SK-N-SH treated with all-trans-retinoic acid at 6 μM for 48 hours (cell line): ENCODE results near the gene LIG1.

Source experiments
- ATAC-seq: fragments of 200-7000 bp; cut with Tn5 transposase; 3 replicates; pipeline ENCODE4 v1.9.1; 2020; ENCODE audit warnings: mild to moderate bottlenecking, moderate library complexity
- ARNTL ChIP-seq: fragments of 450-650 bp; formaldehyde crosslinking; IDR thresholded peaks from 2 replicates; pipeline ENCODE4 v1.5.0; 2020; ENCODE audit warnings: low read depth, mild to moderate bottlenecking, moderate library complexity, borderline replicate concordance
- BACH2 ChIP-seq: fragments of 250-450 bp; sonication (Bioruptor Pico); IDR thresholded peaks from 2 replicates; pipeline ENCODE4 v1.9.0; 2021; ENCODE audit warnings: mild to moderate bottlenecking, borderline replicate concordance
- CSDC2 ChIP-seq: fragments of 250-450 bp; sonication (Bioruptor Pico); IDR thresholded peaks from 2 replicates; pipeline ENCODE4 v1.5.0; 2020; ENCODE audit warnings: mild to moderate bottlenecking, moderate library complexity
- ESRRG ChIP-seq: fragments of 250-450 bp; sonication (Bioruptor Pico); IDR thresholded peaks from 2 replicates; pipeline ENCODE4 v1.6.1; 2021; ENCODE audit warnings: mild to moderate bottlenecking
- GLIS3 ChIP-seq: fragments of 250-450 bp; sonication (Bioruptor Pico); IDR thresholded peaks from 2 replicates; pipeline ENCODE4 v1.5.0; 2020; ENCODE audit warnings: mild to moderate bottlenecking, moderate library complexity
- ISL1 ChIP-seq: fragments of 250-450 bp; sonication (Bioruptor Pico); IDR thresholded peaks from 2 replicates; pipeline ENCODE4 v2.1.2; 2022; ENCODE audit warnings: mild to moderate bottlenecking, moderate library complexity
- OSR1 ChIP-seq: fragments of 250-450 bp; sonication (Bioruptor Pico); IDR thresholded peaks from 2 replicates; pipeline ENCODE4 v1.8.0; 2022; ENCODE audit warnings: moderate library complexity, mild to moderate bottlenecking, inconsistent platforms
- PPARA ChIP-seq: fragments of 250-450 bp; sonication (Bioruptor Pico); IDR thresholded peaks from 2 replicates; pipeline ENCODE4 v1.5.0; 2020; ENCODE audit warnings: mild to moderate bottlenecking, borderline replicate concordance
- RARB ChIP-seq: fragments of 250-450 bp; sonication (Bioruptor Pico); IDR thresholded peaks from 2 replicates; pipeline ENCODE4 v1.8.0; 2021; ENCODE audit warnings: mild to moderate bottlenecking, moderate library complexity
- SNAI2 ChIP-seq: fragments of 250-450 bp; sonication (Bioruptor Pico); IDR thresholded peaks from 2 replicates; pipeline ENCODE4 v1.5.0; 2020; ENCODE audit warnings: mild to moderate bottlenecking, moderate library complexity
- TCF4 ChIP-seq: fragments of 250-450 bp; sonication (Bioruptor Pico); IDR thresholded peaks from 2 replicates; pipeline ENCODE4 v1.8.0; 2021; ENCODE audit warnings: mild to moderate bottlenecking, moderate library complexity, borderline replicate concordance
- TOX ChIP-seq: fragments of 250-450 bp; sonication (Bioruptor Pico); IDR thresholded peaks from 2 replicates; pipeline ENCODE4 v1.8.0; 2021; ENCODE audit warnings: mild to moderate bottlenecking, moderate library complexity, borderline replicate concordance
- ZC3H10 ChIP-seq: fragments of 250-450 bp; sonication (Bioruptor Pico); IDR thresholded peaks from 2 replicates; pipeline ENCODE4 v1.5.1; 2021; ENCODE audit warnings: mild to moderate bottlenecking, moderate library complexity
- ZFP3 ChIP-seq: fragments of 250-450 bp; sonication (Bioruptor Pico); IDR thresholded peaks from 2 replicates; pipeline ENCODE4 v1.5.0; 2020; ENCODE audit warnings: mild to moderate bottlenecking, moderate library complexity
- ZFP30 ChIP-seq: fragments of 450-650 bp; formaldehyde crosslinking; IDR thresholded peaks from 2 replicates; pipeline ENCODE4 v1.5.0; 2022; ENCODE audit warnings: mild to moderate bottlenecking, moderate library complexity
- ZNF565 ChIP-seq: fragments of 450-650 bp; formaldehyde crosslinking; conservative IDR thresholded peaks from 2 replicates; pipeline ENCODE4 v1.5.0; 2020; ENCODE audit warnings: low read depth, mild to moderate bottlenecking, moderate library complexity
- ZNF8 ChIP-seq: fragments of 450-650 bp; formaldehyde crosslinking; IDR thresholded peaks from 2 replicates; pipeline ENCODE4 v1.5.0; 2020; ENCODE audit warnings: mild to moderate bottlenecking, moderate library complexity
- TF ChIP-seq, protein P1 (sequence below): fragments of 250-450 bp; sonication (Bioruptor Pico); IDR thresholded peaks from 2 replicates; pipeline ENCODE4 v1.8.0; 2021; ENCODE audit warnings: low read depth, mild to moderate bottlenecking, moderate library complexity, borderline replicate concordance
- TF ChIP-seq, protein P2 (sequence below): fragments of 250-450 bp; sonication (Bioruptor Pico); IDR thresholded peaks from 2 replicates; pipeline ENCODE4 v1.8.0; 2020; ENCODE audit warnings: mild to moderate bottlenecking, moderate library complexity, borderline replicate concordance
- TF ChIP-seq, protein P3 (sequence below): fragments of 250-450 bp; sonication (Bioruptor Pico); IDR thresholded peaks from 2 replicates; pipeline ENCODE4 v1.5.1; 2020; ENCODE audit warnings: low read depth, mild to moderate bottlenecking, moderate library complexity
- TF ChIP-seq, protein P4 (sequence below): fragments of 250-450 bp; sonication (Bioruptor Pico); IDR thresholded peaks from 2 replicates; pipeline ENCODE4 v1.5.1; 2021; ENCODE audit warnings: mild to moderate bottlenecking, moderate library complexity

Gene LIG1

DNA sequence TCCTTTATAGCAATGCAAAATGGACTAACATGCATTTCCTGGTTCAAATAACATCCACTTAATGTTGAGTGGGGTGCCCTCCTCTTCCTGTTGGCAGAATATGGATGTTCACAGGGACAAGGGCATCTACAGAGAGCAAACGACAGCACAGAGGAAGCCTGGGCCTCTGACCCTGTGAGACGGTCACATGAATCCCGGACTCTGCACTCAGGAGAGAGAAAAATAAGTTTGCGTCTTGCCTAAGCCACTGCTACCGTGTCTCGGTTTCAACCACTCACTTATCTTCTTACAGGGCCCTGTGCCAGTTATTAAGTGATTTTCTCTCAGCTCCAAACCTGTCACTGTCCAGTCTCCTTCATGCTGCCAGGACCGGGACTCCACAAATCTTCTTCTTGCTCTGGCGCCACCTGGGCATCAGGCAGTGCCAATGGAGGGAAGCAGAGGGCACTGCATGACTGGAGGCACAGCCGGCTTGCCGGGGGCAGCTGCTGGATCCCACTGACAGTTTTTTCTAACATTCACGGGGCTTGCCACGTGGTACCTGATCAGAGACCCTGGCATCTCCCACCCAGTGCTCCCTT lies 11.8 kb downstream of the LIG1 start:
- no peak for ATAC-seq
- TF ChIP-seq ESRRG (CRISPR knock-in tag) (no peak), ZNF565 (CRISPR knock-in tag) (no peak), ZC3H10 (CRISPR knock-in tag) (no peak), ZFP30 (no peak), SNAI2 (CRISPR knock-in tag) (no peak), RARB (CRISPR knock-in tag) (no peak), ZFP3 (CRISPR knock-in tag) (no peak), PPARA (CRISPR knock-in tag) (no peak), CSDC2 (CRISPR knock-in tag) (no peak), TCF4 (CRISPR knock-in tag) (no peak), BACH2 (CRISPR knock-in tag) (no peak), ARNTL (CRISPR knock-in tag) (no peak), ISL1 (CRISPR knock-in tag) (no peak), GLIS3 (CRISPR knock-in tag) (no peak)
- TF ChIP-seq, protein P1, sequence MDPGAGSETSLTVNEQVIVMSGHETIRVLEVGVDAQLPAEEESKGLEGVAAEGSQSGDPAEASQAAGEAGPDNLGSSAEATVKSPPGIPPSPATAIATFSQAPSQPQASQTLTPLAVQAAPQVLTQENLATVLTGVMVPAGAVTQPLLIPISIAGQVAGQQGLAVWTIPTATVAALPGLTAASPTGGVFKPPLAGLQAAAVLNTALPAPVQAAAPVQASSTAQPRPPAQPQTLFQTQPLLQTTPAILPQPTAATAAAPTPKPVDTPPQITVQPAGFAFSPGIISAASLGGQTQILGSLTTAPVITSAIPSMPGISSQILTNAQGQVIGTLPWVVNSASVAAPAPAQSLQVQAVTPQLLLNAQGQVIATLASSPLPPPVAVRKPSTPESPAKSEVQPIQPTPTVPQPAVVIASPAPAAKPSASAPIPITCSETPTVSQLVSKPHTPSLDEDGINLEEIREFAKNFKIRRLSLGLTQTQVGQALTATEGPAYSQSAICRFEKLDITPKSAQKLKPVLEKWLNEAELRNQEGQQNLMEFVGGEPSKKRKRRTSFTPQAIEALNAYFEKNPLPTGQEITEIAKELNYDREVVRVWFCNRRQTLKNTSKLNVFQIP (CRISPR knock-in tag) = no peak
- TF ChIP-seq, protein P2, sequence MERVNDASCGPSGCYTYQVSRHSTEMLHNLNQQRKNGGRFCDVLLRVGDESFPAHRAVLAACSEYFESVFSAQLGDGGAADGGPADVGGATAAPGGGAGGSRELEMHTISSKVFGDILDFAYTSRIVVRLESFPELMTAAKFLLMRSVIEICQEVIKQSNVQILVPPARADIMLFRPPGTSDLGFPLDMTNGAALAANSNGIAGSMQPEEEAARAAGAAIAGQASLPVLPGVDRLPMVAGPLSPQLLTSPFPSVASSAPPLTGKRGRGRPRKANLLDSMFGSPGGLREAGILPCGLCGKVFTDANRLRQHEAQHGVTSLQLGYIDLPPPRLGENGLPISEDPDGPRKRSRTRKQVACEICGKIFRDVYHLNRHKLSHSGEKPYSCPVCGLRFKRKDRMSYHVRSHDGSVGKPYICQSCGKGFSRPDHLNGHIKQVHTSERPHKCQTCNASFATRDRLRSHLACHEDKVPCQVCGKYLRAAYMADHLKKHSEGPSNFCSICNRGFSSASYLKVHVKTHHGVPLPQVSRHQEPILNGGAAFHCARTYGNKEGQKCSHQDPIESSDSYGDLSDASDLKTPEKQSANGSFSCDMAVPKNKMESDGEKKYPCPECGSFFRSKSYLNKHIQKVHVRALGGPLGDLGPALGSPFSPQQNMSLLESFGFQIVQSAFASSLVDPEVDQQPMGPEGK = no peak
- TF ChIP-seq, protein P3, sequence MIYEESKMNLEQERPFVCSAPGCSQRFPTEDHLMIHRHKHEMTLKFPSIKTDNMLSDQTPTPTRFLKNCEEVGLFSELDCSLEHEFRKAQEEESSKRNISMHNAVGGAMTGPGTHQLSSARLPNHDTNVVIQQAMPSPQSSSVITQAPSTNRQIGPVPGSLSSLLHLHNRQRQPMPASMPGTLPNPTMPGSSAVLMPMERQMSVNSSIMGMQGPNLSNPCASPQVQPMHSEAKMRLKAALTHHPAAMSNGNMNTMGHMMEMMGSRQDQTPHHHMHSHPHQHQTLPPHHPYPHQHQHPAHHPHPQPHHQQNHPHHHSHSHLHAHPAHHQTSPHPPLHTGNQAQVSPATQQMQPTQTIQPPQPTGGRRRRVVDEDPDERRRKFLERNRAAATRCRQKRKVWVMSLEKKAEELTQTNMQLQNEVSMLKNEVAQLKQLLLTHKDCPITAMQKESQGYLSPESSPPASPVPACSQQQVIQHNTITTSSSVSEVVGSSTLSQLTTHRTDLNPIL (CRISPR knock-in tag) = no peak
- TF ChIP-seq, protein P4, sequence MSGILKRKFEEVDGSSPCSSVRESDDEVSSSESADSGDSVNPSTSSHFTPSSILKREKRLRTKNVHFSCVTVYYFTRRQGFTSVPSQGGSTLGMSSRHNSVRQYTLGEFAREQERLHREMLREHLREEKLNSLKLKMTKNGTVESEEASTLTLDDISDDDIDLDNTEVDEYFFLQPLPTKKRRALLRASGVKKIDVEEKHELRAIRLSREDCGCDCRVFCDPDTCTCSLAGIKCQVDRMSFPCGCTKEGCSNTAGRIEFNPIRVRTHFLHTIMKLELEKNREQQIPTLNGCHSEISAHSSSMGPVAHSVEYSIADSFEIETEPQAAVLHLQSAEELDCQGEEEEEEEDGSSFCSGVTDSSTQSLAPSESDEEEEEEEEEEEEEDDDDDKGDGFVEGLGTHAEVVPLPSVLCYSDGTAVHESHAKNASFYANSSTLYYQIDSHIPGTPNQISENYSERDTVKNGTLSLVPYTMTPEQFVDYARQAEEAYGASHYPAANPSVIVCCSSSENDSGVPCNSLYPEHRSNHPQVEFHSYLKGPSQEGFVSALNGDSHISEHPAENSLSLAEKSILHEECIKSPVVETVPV (CRISPR knock-in tag) = no peak
- TF ChIP-seq, all 23 proteins: peak for 0

DNA sequence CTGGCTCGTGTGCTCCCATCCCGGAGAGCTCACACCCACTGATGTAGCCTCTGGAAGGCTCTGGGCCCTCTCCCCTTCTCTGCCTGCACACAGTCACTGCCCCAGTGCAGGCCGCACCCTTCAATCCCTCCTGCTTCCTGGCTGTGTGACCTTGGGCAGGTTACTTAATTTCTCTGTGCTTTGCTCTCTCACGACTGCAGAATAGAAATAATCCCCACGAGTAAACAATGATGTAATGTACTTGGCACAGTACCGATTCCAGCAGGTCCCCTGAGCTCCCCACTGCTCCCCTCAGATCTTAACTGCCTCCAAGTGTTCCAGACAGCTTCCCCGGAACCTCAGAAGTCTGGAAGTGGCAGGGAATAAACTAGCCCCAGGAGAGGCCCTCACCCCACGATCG lies 16.1 kb downstream of the LIG1 start:
- TF ChIP-seq ISL1 (CRISPR knock-in tag) = no peak
- no peak for ATAC-seq

DNA sequence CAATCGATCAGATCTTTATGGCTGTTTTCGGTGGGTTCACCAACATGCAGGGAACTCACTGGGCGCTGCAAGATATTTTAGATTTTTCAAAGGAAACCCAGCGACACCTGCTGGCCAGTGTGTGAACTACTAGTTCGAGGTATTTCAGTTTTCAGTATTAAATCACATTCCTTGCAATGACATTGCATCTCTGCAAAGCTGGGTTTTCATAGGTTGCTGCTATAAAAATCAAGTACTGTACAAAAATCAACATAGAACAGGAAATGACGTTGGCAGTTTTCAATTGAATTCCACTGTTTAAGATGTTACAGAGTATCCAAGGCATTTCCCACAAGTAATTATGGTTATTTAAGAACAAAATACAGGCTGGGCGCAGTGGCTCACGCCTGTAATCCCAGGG lies 17.6 kb downstream of the LIG1 start:
- ATAC-seq = peak; percentile 86
- TF ChIP-seq BACH2 (CRISPR knock-in tag) (no peak), ZNF8 (CRISPR knock-in tag) (no peak), PPARA (CRISPR knock-in tag) (no peak), TCF4 (CRISPR knock-in tag) (no peak), ESRRG (CRISPR knock-in tag) (no peak), ISL1 (CRISPR knock-in tag) (no peak), ARNTL (CRISPR knock-in tag) (no peak), OSR1 (no peak), RARB (CRISPR knock-in tag) (no peak), GLIS3 (CRISPR knock-in tag) (no peak), ZC3H10 (CRISPR knock-in tag) (no peak), SNAI2 (CRISPR knock-in tag) (no peak), CSDC2 (CRISPR knock-in tag) (no peak), TOX (CRISPR knock-in tag) (no peak), ZNF565 (CRISPR knock-in tag) (no peak), ZFP30 (no peak)
- TF ChIP-seq, protein P4 (CRISPR knock-in tag) = no peak
- TF ChIP-seq, protein P1 (CRISPR knock-in tag) = no peak
- TF ChIP-seq, protein P2 = no peak
- TF ChIP-seq, all 23 proteins: peak for 0
